ENCODE measurements around the gene ARFGEF3. TPM values are rescaled to one million over a fixed set of nuclear protein-coding genes. Genes with fewer than 3 reads are reported as not detected.

ARFGEF3 gene
- total RNA-seq, 1 experiment from 2014 or later = 0.71 TPM

GRCh38 chr6:138300469-138300868 lies 138.7 kb downstream of the ARFGEF3 start:
- H3K36me3 ChIP-seq (ENCODE audit: insufficient read depth, low read length, poor library complexity, severe bottlenecking) = no peaks in the 10 kb centered on the region
- no peak overlapping the region for H3K4me3 ChIP-seq (ENCODE audit: low read depth, low read length, poor library complexity, severe bottlenecking)
- no peak for DNase-seq (ENCODE audit: low spot score)
- no TSS peak for BruUV-seq (replicated peaks)
- TF ChIP-seq CTCF (conservative IDR thresholded peaks at IDR 0.05; ENCODE audit: low read depth, low read length) (no peak), EZH2 (IDR thresholded peaks at IDR 0.05; ENCODE audit: borderline replicate concordance, low read depth, low read length, poor library complexity, severe bottlenecking) (no peak)
- no peaks in the 10 kb centered on the region for H3K9me3 ChIP-seq (ENCODE audit: low read depth, low read length, poor library complexity, severe bottlenecking)
- H3K27ac ChIP-seq (ENCODE audit: low read depth, low read length, poor library complexity, severe bottlenecking) = no peak overlapping the region
- intact Hi-C loops (cut with micrococcal nuclease; ENCODE audit: unreplicated experiment) = no loop called here
- no peaks in the 10 kb centered on the region for H3K27me3 ChIP-seq (replicated peaks; ENCODE audit: insufficient read depth, low read depth, low read length, poor library complexity)
- CTCF ChIA-PET = no interaction called here
- POLR2A ChIA-PET (ENCODE audit: low non-redundant PET) = no interaction called here
- H3K4me1 ChIP-seq (ENCODE audit: insufficient read depth, low read length, poor library complexity, severe bottlenecking) = no peaks in the 10 kb centered on the region

GRCh38 chr6:138302554-138302953 lies 140.8 kb downstream of the ARFGEF3 start:
- Histone ChIP-seq H3K4me3 (ENCODE audit: low read depth, low read length, poor library complexity, severe bottlenecking) (no peak overlapping the region), H3K27ac (ENCODE audit: low read depth, low read length, poor library complexity, severe bottlenecking) (no peak overlapping the region), H3K9me3 (ENCODE audit: low read depth, low read length, poor library complexity, severe bottlenecking) (no peaks in the 10 kb centered on the region), H3K36me3 (ENCODE audit: insufficient read depth, low read length, poor library complexity, severe bottlenecking) (no peaks in the 10 kb centered on the region), H3K4me1 (ENCODE audit: insufficient read depth, low read length, poor library complexity, severe bottlenecking) (no peaks in the 10 kb centered on the region), H3K27me3 (replicated peaks; ENCODE audit: insufficient read depth, low read depth, low read length, poor library complexity) (no peaks in the 10 kb centered on the region)
- no peak for TF ChIP-seq CTCF (conservative IDR thresholded peaks at IDR 0.05; ENCODE audit: low read depth, low read length)
- no peak for TF ChIP-seq EZH2 (IDR thresholded peaks at IDR 0.05; ENCODE audit: borderline replicate concordance, low read depth, low read length, poor library complexity, severe bottlenecking)
- intact Hi-C loops (cut with micrococcal nuclease; ENCODE audit: unreplicated experiment) = no loop called here
- CTCF ChIA-PET = no interaction called here
- POLR2A ChIA-PET (ENCODE audit: low non-redundant PET) = no interaction called here
- no TSS peak for BruUV-seq (replicated peaks)
- no peak for DNase-seq (ENCODE audit: low spot score)

GRCh38 chr6:138307352-138307751 lies 145.6 kb downstream of the ARFGEF3 start:
- CTCF ChIA-PET = no interaction called here
- BruUV-seq (replicated peaks) = no TSS peak
- intact Hi-C loops (cut with micrococcal nuclease; ENCODE audit: unreplicated experiment) = no loop called here
- Histone ChIP-seq H3K36me3 (ENCODE audit: insufficient read depth, low read length, poor library complexity, severe bottlenecking) (no peaks in the 10 kb centered on the region), H3K9me3 (ENCODE audit: low read depth, low read length, poor library complexity, severe bottlenecking) (no peaks in the 10 kb centered on the region), H3K4me3 (ENCODE audit: low read depth, low read length, poor library complexity, severe bottlenecking) (no peak overlapping the region), H3K27ac (ENCODE audit: low read depth, low read length, poor library complexity, severe bottlenecking) (no peak overlapping the region), H3K4me1 (ENCODE audit: insufficient read depth, low read length, poor library complexity, severe bottlenecking) (no peaks in the 10 kb centered on the region), H3K27me3 (replicated peaks; ENCODE audit: insufficient read depth, low read depth, low read length, poor library complexity) (no peaks in the 10 kb centered on the region)
- POLR2A ChIA-PET (ENCODE audit: low non-redundant PET) = no interaction called here
- DNase-seq (ENCODE audit: low spot score) = no peak
- TF ChIP-seq EZH2 (IDR thresholded peaks at IDR 0.05; ENCODE audit: borderline replicate concordance, low read depth, low read length, poor library complexity, severe bottlenecking) = no peak

All from A673 (cell line).